ENCODE results near the gene UBE2G1.

GRCh38 chr17:4235372-4236279 lies 130.8 kb downstream of the UBE2G1 start:
- TF ChIP-seq EP300 (IDR thresholded peaks at IDR 0.05) (no peak), CTCF (IDR thresholded peaks at IDR 0.05) (no peak), POLR2AphosphoS5 (IDR thresholded peaks at IDR 0.05) (no peak)
